Left ventricle myocardium inferior (tissue), 1 donor: Measurements from ENCODE around the gene ESRRG. TPM values are rescaled to one million over a fixed set of nuclear protein-coding genes. Genes with fewer than 3 reads are reported as not detected.

Experiments
- DNase-seq: peaks from one replicate; pipeline ENCODE4 v3.0.0-alpha.2; 2020
- H3K27ac ChIP-seq: fragments of 200-600 bp; replicated peaks from 2 replicates; pipeline ENCODE4 v1.8.0; 2021
- H3K27me3 ChIP-seq: fragments of 200-600 bp; 2 replicates; pipeline ENCODE4 v1.8.0; 2021; ENCODE audit warnings: low read depth
- H3K36me3 ChIP-seq: fragments of 200-600 bp; 2 replicates; pipeline ENCODE4 v1.8.0; 2021
- H3K4me1 ChIP-seq: fragments of 200-600 bp; 2 replicates; pipeline ENCODE4 v1.8.0; 2021
- H3K4me3 ChIP-seq: fragments of 200-600 bp; 2 replicates; pipeline ENCODE4 v1.8.0; 2021; ENCODE audit warnings: mild to moderate bottlenecking, moderate library complexity
- H3K9me3 ChIP-seq: fragments of 200-600 bp; replicated peaks from 2 replicates; pipeline ENCODE4 v1.8.0; 2021
- intact Hi-C: fragments of 100-400 bp; cut with micrococcal nuclease; formaldehyde crosslinking; loops from one replicate; pipeline ENCODE4 v1.11.0; 2022
- total RNA-seq: library from RNA; stranded (reverse); fragmentation: NEBNext Ultra II Directional; extraction: Animal tissue kit (Norgen Biotek cat#: 25700); gene quantifications from one replicate; pipeline ENCODE4 v1.2.1, GENCODE V29; 2021
- TF ChIP-seq, protein P1 (sequence below): fragments of 200-600 bp; IDR thresholded peaks from 2 replicates; pipeline ENCODE4 v1.8.0; 2021; ENCODE audit warnings: antibody characterized with exemption, mild to moderate bottlenecking, borderline replicate concordance
- donor health status: DM: no; HTN: yes; CAD: no; lungs with severe emphysema.

ESRRG gene
- total RNA-seq, 1 donor from 2014 or later = 58.5 TPM

DNA sequence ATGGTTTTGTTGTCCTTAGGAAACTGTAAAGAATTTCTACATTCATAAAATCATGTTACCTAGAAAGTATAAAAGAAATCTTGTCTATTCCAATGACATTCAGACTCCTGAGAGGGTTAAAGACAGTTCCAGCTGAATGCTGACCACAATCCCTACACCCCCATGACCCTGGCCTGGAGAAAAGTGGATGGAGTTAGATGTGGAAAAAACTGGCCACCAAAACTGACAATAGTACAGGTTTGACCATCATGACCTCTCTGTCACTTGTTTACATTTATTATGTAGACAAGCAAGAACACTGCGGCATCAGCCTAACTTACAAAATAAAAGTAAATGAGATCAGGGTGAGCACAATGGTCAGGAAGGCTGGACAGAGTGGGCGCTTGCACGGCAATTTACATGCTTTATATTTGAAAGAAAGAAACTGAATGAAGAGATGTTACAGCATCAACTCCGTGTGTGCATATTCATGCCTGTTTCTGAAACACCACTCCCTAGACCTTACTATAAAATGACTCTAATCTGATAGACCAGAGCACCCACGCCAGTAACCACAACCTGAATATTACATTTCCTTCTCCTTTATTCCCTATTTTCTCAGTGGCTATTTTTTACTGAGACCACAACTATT is 116.0 kb downstream of the ESRRG start:
- no peak overlapping the region for H3K4me3 ChIP-seq
- no peaks in the 10 kb centered on the region for H3K36me3 ChIP-seq
- intact Hi-C loops = no loop called here
- no peaks in the 10 kb centered on the region for H3K27me3 ChIP-seq
- H3K27ac ChIP-seq = no peak overlapping the region
- TF ChIP-seq, protein P1, sequence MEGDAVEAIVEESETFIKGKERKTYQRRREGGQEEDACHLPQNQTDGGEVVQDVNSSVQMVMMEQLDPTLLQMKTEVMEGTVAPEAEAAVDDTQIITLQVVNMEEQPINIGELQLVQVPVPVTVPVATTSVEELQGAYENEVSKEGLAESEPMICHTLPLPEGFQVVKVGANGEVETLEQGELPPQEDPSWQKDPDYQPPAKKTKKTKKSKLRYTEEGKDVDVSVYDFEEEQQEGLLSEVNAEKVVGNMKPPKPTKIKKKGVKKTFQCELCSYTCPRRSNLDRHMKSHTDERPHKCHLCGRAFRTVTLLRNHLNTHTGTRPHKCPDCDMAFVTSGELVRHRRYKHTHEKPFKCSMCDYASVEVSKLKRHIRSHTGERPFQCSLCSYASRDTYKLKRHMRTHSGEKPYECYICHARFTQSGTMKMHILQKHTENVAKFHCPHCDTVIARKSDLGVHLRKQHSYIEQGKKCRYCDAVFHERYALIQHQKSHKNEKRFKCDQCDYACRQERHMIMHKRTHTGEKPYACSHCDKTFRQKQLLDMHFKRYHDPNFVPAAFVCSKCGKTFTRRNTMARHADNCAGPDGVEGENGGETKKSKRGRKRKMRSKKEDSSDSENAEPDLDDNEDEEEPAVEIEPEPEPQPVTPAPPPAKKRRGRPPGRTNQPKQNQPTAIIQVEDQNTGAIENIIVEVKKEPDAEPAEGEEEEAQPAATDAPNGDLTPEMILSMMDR = no peak
- H3K4me1 ChIP-seq = peaks cover 17% of the 10 kb centered on the region
- no peak for DNase-seq
- no peaks in the 10 kb centered on the region for H3K9me3 ChIP-seq

DNA sequence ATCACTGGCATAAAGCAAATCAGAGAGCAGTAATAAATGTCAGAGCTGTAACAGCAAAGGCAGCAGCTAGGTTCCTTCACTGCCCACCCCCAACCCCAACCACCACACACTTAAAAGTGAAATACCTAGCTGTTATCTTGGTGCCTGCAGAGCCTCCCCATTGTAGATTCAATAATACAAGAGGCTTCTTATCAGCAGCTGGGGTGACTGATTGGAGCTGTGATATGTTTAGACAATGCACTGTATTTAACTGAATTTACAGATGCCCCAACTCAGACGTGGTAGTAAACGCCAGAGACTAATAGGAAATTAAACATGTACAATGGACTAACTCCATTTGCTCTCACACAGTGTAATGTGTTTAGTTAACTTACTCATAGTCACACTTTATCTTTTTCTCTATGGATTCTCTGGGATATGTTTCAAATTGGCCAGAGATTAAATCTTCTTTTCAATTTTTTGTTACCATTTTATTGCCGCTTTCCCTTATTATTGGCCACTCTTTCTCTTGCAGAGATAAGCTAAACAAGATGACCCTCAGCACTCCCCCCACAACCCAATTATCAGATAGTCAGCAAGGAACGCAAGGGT is 117.1 kb downstream of the ESRRG start:
- Histone ChIP-seq H3K4me3 (no peak overlapping the region), H3K36me3 (no peaks in the 10 kb centered on the region), H3K27ac (no peak overlapping the region), H3K4me1 (peaks cover 20% of the 10 kb centered on the region), H3K9me3 (no peaks in the 10 kb centered on the region), H3K27me3 (no peaks in the 10 kb centered on the region)
- intact Hi-C loops = no loop called here
- no peak for DNase-seq
- TF ChIP-seq, protein P1 = no peak

DNA sequence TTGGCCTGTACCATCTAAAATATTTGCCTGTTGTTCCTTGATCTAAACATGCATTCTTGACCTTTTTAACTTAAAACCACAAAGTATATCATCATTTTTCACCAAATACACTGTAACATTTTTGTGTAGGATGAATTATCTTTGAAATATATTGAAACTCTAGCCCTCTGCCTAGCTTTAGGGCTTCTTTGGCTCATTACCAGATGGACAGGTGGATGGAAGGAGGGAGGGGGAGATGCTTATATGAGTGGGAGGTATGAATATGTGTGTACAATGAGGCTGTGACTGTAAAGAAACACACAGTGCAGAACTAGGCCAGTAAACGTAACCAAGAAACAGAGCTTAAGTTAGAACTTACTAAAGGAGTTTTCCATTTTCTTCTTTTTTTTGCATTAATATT is 118.5 kb downstream of the ESRRG start:
- intact Hi-C loops = no loop called here
- Histone ChIP-seq H3K4me1 (peaks cover 31% of the 10 kb centered on the region), H3K36me3 (no peaks in the 10 kb centered on the region), H3K27ac (no peak overlapping the region), H3K4me3 (no peak overlapping the region), H3K27me3 (no peaks in the 10 kb centered on the region), H3K9me3 (no peaks in the 10 kb centered on the region)
- no peak for DNase-seq
- TF ChIP-seq, protein P1 = no peak

DNA sequence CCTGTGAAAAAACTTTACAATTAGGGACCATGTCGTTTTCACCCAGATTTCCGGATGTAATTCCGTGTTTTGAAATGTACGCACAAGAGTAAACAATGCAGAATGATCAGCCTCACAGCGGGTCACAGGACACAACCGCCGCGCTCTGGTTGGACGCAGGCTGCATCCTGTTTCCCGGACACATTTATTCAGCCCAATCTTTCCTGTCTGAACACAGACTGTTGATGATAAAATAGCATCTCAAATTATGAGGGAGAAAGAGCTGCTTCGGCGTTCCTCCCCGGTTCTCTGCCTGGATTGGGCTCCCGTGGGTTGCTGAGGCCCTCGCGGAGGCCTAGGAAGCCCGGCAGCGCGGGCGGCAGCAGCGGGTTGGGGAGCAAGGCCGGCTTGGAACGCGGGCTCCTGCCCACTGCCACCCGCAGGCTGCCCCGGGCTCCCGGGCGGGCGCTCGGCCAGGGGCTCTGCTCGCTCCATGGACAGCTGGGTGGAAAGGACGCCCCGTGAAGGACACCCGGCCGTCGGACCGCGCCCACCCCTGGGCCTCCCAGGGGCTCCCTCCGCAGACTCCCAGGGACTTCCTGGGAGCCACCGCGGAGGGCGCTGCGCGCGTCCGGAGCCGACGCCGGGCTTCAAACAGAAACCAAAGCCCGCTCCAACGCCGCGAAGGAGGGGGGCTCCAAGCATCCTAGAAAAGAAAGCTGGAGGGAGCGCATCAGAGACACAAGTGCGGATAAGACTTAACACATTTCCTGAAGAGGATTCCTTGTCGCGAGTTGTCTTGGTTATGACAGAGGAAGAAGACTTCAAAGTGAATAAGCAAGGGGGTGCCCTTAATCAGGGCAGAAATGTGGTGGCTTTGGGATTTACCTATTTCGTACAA is 122.3 kb downstream of the ESRRG start:
- H3K9me3 ChIP-seq = no peaks in the 10 kb centered on the region
- peaks cover 28% of the 10 kb centered on the region for H3K4me1 ChIP-seq
- DNase-seq = peak; percentile 73
- intact Hi-C loops = no loop called here
- peak overlapping the region; percentile 97 for H3K27ac ChIP-seq
- TF ChIP-seq, protein P1 = peak; percentile 63
- H3K4me3 ChIP-seq = peak overlapping the region; percentile 78
- no peaks in the 10 kb centered on the region for H3K36me3 ChIP-seq
- no peaks in the 10 kb centered on the region for H3K27me3 ChIP-seq

DNA sequence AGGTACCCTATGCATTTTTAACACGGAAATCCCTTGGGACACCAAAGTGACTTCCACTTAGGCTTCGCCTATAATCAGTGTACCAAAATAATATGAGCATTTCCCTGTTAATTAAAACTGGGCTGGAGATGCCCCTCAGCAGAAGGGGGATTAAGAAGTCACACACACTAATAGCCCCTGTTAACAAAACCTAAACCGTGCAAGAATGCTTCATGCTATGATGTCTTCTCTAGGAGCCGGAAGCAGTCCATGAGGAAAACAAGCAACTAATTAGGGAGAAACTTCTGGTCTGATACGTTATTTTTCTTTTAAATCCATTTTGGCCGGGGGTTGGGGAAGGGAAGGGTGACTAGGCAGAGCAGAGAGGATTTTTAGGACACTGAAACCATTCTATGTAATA is 123.4 kb downstream of the ESRRG start:
- Histone ChIP-seq H3K4me3 (peak overlapping the region; percentile 78), H3K4me1 (peaks cover 18% of the 10 kb centered on the region), H3K27ac (peak overlapping the region; percentile 97), H3K9me3 (no peaks in the 10 kb centered on the region), H3K27me3 (no peaks in the 10 kb centered on the region), H3K36me3 (no peaks in the 10 kb centered on the region)
- no peak for DNase-seq
- TF ChIP-seq, protein P1 = no peak
- intact Hi-C loops = no loop called here
